ENCODE results near the gene TNNT1. TPM values are rescaled to one million over a fixed set of nuclear protein-coding genes. Genes with fewer than 3 reads are reported as not detected.
A peak's percentile ranks its signal among the peaks of the same experiment; 100 is the strongest.

Gene TNNT1, protein sequence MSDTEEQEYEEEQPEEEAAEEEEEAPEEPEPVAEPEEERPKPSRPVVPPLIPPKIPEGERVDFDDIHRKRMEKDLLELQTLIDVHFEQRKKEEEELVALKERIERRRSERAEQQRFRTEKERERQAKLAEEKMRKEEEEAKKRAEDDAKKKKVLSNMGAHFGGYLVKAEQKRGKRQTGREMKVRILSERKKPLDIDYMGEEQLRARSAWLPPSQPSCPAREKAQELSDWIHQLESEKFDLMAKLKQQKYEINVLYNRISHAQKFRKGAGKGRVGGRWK
- polyA plus RNA-seq (2013, experiment 1 of 2): 35.9 TPM
- polyA plus RNA-seq (2013, experiment 2 of 2): 40.3 TPM

DNA sequence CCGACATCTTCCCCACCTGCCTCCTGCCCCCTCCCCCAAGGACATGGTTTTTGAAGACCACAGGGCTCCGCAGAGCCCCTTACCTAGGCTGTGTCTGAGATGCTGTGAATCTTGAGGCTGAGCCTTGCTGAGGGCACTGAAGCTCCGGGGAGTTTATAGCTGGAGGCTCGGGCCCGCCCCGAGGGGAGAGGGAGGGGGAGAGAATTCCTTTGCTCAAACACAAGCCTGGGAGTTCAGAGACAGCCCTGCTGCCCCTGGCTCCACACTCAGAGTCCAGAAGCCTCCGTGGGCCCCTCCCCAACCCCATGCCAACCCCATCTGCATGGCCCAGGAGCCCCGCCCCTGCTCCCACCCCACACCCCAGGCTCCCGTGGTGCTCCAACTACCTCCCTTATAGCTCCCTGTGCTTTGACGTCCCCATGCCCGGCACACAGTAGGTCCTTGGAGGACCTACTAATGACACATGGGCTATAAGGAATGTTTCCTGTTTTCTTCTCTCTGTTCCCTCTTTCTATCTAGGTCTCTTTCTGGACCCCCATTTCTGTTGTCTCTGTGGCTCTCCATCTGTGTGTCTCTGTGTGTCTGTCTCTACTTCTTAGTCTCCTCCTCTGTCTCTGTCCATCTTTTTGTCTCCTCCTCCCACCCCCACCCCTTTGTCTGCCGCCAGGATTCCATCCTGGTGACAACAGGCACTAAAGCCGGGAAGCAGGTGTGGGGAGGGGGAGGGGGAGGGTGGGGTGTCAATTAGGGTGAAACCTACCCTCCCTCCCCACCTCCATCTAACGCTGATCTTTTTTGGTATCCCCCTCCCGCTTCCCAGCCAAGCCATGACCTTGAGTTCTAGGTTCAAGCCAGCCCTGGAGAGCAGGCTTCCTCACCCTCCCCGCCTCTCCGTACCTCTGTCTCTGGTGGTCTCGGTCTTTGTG lies at the start of gene TNNT1:
Gene TNNT1 (minus strand): TSS at position 129 of the 926 bp plus-strand sequence. CDS start 2,049 bp downstream, outside the sequence.
- no peak within 1 kb of the TSS for H3K27ac ChIP-seq (ENCODE audit: low read depth, low read length)
- H3K4me3 ChIP-seq (ENCODE audit: low read length): no peak within 1 kb of the TSS
- H3K79me2 ChIP-seq (ENCODE audit: control insufficient read depth, insufficient read depth, low read length): no peaks in the 10 kb centered on the region

DNA sequence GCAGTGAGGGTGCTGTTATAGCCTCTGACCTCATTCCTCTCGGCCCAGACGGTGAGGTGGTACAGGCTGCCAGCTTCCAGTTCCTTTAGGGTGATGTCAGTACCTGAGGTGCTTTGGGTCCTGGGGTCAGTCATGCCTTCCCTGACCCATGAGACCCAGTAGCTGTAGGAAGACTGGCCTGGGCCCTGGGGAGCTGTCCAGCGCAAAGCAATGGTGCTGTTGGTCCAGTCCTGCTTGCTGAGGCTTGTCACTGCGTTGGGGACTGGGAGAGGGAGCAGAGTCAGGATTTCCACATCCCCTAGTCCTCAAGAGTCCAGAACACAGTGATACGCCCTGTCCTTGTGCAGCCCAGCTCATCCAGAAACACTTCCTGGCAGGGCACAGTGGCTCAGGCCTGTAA lies 49.6 kb upstream of the TNNT1 start:
- WGBS (ENCODE audit: extremely low coverage, insufficient coverage, low lambda C conversion rate): no CpG with 5 or more reads among the region's 5 CpGs
- H3K27me3 ChIP-seq (ENCODE audit: insufficient read depth, low read length, poor library complexity): no peaks in the 10 kb centered on the region
- H2BK15ac ChIP-seq (replicated peaks; ENCODE audit: low read depth): no peak overlapping the region
- no peak overlapping the region for H3K56ac ChIP-seq (ENCODE audit: low read length)
- H3K18ac ChIP-seq (ENCODE audit: low read length): no peak overlapping the region
- H3K27ac ChIP-seq (ENCODE audit: low read depth, low read length): no peak overlapping the region
- no peak overlapping the region for H2BK5ac ChIP-seq (ENCODE audit: low read length)
- no peak overlapping the region for H4K8ac ChIP-seq (ENCODE audit: low read depth, low read length)
- H3K4me2 ChIP-seq (ENCODE audit: low read length): no peak overlapping the region
- H3K23ac ChIP-seq (ENCODE audit: low read length): no peak overlapping the region
- no peak overlapping the region for H3K9ac ChIP-seq (ENCODE audit: low read length)
- H3K4ac ChIP-seq (ENCODE audit: low read depth, low read length): no peak overlapping the region
- H3K4me1 ChIP-seq (ENCODE audit: control insufficient read depth, low read depth, low read length): no peaks in the 10 kb centered on the region
- no peaks in the 10 kb centered on the region for H3K79me1 ChIP-seq (ENCODE audit: low read length)
- H2AK5ac ChIP-seq (ENCODE audit: low read length): no peak overlapping the region
- no peaks in the 10 kb centered on the region for H3K36me3 ChIP-seq (ENCODE audit: control insufficient read depth, insufficient read depth, low read length)
- no peak overlapping the region for H4K5ac ChIP-seq (ENCODE audit: low read length)
- no peak overlapping the region for H3K4me3 ChIP-seq (ENCODE audit: low read length)
- H2BK120ac ChIP-seq (ENCODE audit: low read depth, low read length): no peak overlapping the region
- DNase-seq: no peak
- no peaks in the 10 kb centered on the region for H3K79me2 ChIP-seq (ENCODE audit: control insufficient read depth, insufficient read depth, low read length)

More for the DNA sequence above, at the start of gene TNNT1:
- no peaks in the 10 kb centered on the region for H3K4me1 ChIP-seq (ENCODE audit: control insufficient read depth, low read depth, low read length)
- no peak within 1 kb of the TSS for H4K5ac ChIP-seq (ENCODE audit: low read length)
- H2BK120ac ChIP-seq (ENCODE audit: low read depth, low read length): no peak within 1 kb of the TSS
- H3K79me1 ChIP-seq (ENCODE audit: low read length): no peaks in the 10 kb centered on the region
- no peak within 1 kb of the TSS for H2AK5ac ChIP-seq (ENCODE audit: low read length)
- WGBS (ENCODE audit: extremely low coverage, insufficient coverage, low lambda C conversion rate): no CpG with 5 or more reads among the region's 18 CpGs
- no peak within 1 kb of the TSS for H3K4ac ChIP-seq (ENCODE audit: low read depth, low read length)
- no peak within 1 kb of the TSS for H4K8ac ChIP-seq (ENCODE audit: low read depth, low read length)
- no peaks in the 10 kb centered on the region for H3K27me3 ChIP-seq (ENCODE audit: insufficient read depth, low read length, poor library complexity)
- no peak within 1 kb of the TSS for H3K9ac ChIP-seq (ENCODE audit: low read length)
- H3K18ac ChIP-seq (ENCODE audit: low read length): no peak within 1 kb of the TSS
- H3K4me2 ChIP-seq (ENCODE audit: low read length): no peak within 1 kb of the TSS
- H3K23ac ChIP-seq (ENCODE audit: low read length): peak within 1 kb of the TSS; percentile 66
- no peak within 1 kb of the TSS for H2BK5ac ChIP-seq (ENCODE audit: low read length)
- H3K36me3 ChIP-seq (ENCODE audit: control insufficient read depth, insufficient read depth, low read length): no peaks in the 10 kb centered on the region
- peak; percentile 86 for DNase-seq
- H2BK15ac ChIP-seq (replicated peaks; ENCODE audit: low read depth): no peak within 1 kb of the TSS
- peak within 1 kb of the TSS; percentile 9 for H3K56ac ChIP-seq (ENCODE audit: low read length)

DNA sequence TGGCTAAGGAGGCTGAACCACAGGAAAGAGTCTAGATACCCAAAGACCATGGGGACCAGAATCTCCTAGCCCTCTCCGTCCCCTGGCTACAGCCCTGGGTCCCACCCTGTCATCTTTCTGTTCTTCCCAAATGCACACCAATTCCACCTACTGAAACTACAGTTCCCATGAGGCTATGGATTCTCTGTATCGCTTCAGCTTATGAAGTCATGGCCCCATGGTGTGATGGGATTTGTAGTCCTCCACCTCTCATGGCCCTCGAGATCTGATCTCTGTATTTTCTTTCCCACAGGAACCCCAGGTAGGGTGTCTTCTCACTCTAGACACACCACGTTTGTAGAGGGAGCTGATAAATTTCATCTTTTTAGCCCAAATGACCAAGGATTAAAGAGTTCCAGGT lies 48.5 kb upstream of the TNNT1 start:
- Histone ChIP-seq H3K4ac (ENCODE audit: low read depth, low read length) (no peak overlapping the region), H3K79me2 (ENCODE audit: control insufficient read depth, insufficient read depth, low read length) (no peaks in the 10 kb centered on the region), H3K56ac (ENCODE audit: low read length) (no peak overlapping the region), H2AK5ac (ENCODE audit: low read length) (no peak overlapping the region), H3K4me2 (ENCODE audit: low read length) (no peak overlapping the region), H3K36me3 (ENCODE audit: control insufficient read depth, insufficient read depth, low read length) (no peaks in the 10 kb centered on the region), H2BK5ac (ENCODE audit: low read length) (no peak overlapping the region), H2BK120ac (ENCODE audit: low read depth, low read length) (no peak overlapping the region), H3K4me1 (ENCODE audit: control insufficient read depth, low read depth, low read length) (no peaks in the 10 kb centered on the region), H2BK15ac (replicated peaks; ENCODE audit: low read depth) (no peak overlapping the region), H3K4me3 (ENCODE audit: low read length) (no peak overlapping the region), H3K27me3 (ENCODE audit: insufficient read depth, low read length, poor library complexity) (no peaks in the 10 kb centered on the region), H3K9ac (ENCODE audit: low read length) (no peak overlapping the region), H4K8ac (ENCODE audit: low read depth, low read length) (no peak overlapping the region), H3K18ac (ENCODE audit: low read length) (no peak overlapping the region), H3K27ac (ENCODE audit: low read depth, low read length) (no peak overlapping the region), H3K79me1 (ENCODE audit: low read length) (no peaks in the 10 kb centered on the region), H4K5ac (ENCODE audit: low read length) (no peak overlapping the region), H3K23ac (ENCODE audit: low read length) (no peak overlapping the region)
- DNase-seq: peak; percentile 27
- WGBS (ENCODE audit: extremely low coverage, insufficient coverage, low lambda C conversion rate): no CpG with 5 or more reads among the region's 4 CpGs

DNA sequence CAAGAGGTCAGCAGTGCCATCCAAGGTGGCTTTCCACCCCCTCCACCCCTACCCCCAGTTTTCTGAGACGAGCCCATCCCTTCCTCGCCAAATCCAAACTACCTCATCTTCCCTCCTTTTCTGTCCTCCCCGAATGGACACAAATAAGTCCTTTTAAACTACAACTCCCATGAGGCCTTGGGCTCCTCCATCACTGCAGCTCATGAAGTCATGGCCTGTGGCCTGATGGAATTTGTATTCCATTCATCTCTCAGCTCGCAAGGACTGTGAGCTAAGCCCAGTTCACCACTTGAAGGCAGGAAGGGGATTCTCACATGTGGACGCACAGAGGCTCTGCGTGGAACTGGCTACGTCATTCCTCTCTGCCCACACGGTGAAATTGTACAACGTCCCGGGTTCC lies 47.8 kb upstream of the TNNT1 start:
- no CpG with 5 or more reads among the region's 10 CpGs for WGBS (ENCODE audit: extremely low coverage, insufficient coverage, low lambda C conversion rate)
- H3K4ac ChIP-seq (ENCODE audit: low read depth, low read length): no peak overlapping the region

DNA sequence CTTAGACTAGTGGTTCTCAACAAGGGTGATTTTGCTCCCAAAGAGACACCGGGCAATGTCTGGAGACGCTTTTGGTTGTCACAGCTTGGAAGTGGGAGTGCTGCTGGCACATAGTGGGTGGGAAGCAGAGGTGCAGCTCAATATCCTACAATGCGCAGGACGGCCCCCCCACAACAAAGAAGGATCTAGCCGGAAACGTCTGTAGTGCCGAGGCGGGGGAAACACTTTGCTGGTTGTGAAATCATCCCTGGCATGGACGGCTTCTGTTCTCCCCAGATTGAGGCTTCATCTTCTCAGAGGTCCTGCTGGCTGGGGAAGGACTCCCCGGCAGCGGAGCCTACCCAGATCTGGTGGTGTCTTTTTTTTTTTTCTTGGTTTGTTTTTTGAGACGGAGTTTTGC lies 44.5 kb upstream of the TNNT1 start:
- H3K4me1 ChIP-seq (ENCODE audit: control insufficient read depth, low read depth, low read length): no peaks in the 10 kb centered on the region
- no peaks in the 10 kb centered on the region for H3K27me3 ChIP-seq (ENCODE audit: insufficient read depth, low read length, poor library complexity)
- H3K4me2 ChIP-seq (ENCODE audit: low read length): no peak overlapping the region
- no peak overlapping the region for H3K56ac ChIP-seq (ENCODE audit: low read length)
- no CpG with 5 or more reads among the region's 12 CpGs for WGBS (ENCODE audit: extremely low coverage, insufficient coverage, low lambda C conversion rate)
- H3K27ac ChIP-seq (ENCODE audit: low read depth, low read length): no peak overlapping the region
- no peak overlapping the region for H3K4ac ChIP-seq (ENCODE audit: low read depth, low read length)
- no peak overlapping the region for H3K18ac ChIP-seq (ENCODE audit: low read length)
- H2BK15ac ChIP-seq (replicated peaks; ENCODE audit: low read depth): no peak overlapping the region
- no peak overlapping the region for H3K4me3 ChIP-seq (ENCODE audit: low read length)
- H3K9ac ChIP-seq (ENCODE audit: low read length): no peak overlapping the region
- H2BK5ac ChIP-seq (ENCODE audit: low read length): no peak overlapping the region
- H3K36me3 ChIP-seq (ENCODE audit: control insufficient read depth, insufficient read depth, low read length): no peaks in the 10 kb centered on the region
- no peak overlapping the region for H3K23ac ChIP-seq (ENCODE audit: low read length)
- no peaks in the 10 kb centered on the region for H3K79me2 ChIP-seq (ENCODE audit: control insufficient read depth, insufficient read depth, low read length)
- H3K79me1 ChIP-seq (ENCODE audit: low read length): no peaks in the 10 kb centered on the region
- H4K5ac ChIP-seq (ENCODE audit: low read length): no peak overlapping the region
- H2BK120ac ChIP-seq (ENCODE audit: low read depth, low read length): no peak overlapping the region
- no peak overlapping the region for H2AK5ac ChIP-seq (ENCODE audit: low read length)
- no peak overlapping the region for H4K8ac ChIP-seq (ENCODE audit: low read depth, low read length)
- DNase-seq: no peak

More for the DNA sequence above, 47.8 kb upstream of the TNNT1 start:
- no peaks in the 10 kb centered on the region for H3K4me1 ChIP-seq (ENCODE audit: control insufficient read depth, low read depth, low read length)
- H3K79me2 ChIP-seq (ENCODE audit: control insufficient read depth, insufficient read depth, low read length): no peaks in the 10 kb centered on the region
- H4K8ac ChIP-seq (ENCODE audit: low read depth, low read length): no peak overlapping the region
- H2AK5ac ChIP-seq (ENCODE audit: low read length): no peak overlapping the region
- no peak overlapping the region for H3K56ac ChIP-seq (ENCODE audit: low read length)
- no peak overlapping the region for H2BK15ac ChIP-seq (replicated peaks; ENCODE audit: low read depth)
- no peak overlapping the region for H2BK120ac ChIP-seq (ENCODE audit: low read depth, low read length)
- no peaks in the 10 kb centered on the region for H3K79me1 ChIP-seq (ENCODE audit: low read length)
- H3K27me3 ChIP-seq (ENCODE audit: insufficient read depth, low read length, poor library complexity): no peaks in the 10 kb centered on the region
- H3K23ac ChIP-seq (ENCODE audit: low read length): no peak overlapping the region
- no peak overlapping the region for H3K4me2 ChIP-seq (ENCODE audit: low read length)
- H3K4me3 ChIP-seq (ENCODE audit: low read length): no peak overlapping the region
- H4K5ac ChIP-seq (ENCODE audit: low read length): no peak overlapping the region
- no peak overlapping the region for H3K18ac ChIP-seq (ENCODE audit: low read length)
- DNase-seq: peak; percentile 26
- H2BK5ac ChIP-seq (ENCODE audit: low read length): no peak overlapping the region
- no peaks in the 10 kb centered on the region for H3K36me3 ChIP-seq (ENCODE audit: control insufficient read depth, insufficient read depth, low read length)
- no peak overlapping the region for H3K9ac ChIP-seq (ENCODE audit: low read length)
- no peak overlapping the region for H3K27ac ChIP-seq (ENCODE audit: low read depth, low read length)

Measured in mesendoderm (in vitro differentiated cells).